ENCODE results near the gene SMARCC2.
A peak's percentile ranks its signal among the peaks of the same experiment; 100 is the strongest.

DNA sequence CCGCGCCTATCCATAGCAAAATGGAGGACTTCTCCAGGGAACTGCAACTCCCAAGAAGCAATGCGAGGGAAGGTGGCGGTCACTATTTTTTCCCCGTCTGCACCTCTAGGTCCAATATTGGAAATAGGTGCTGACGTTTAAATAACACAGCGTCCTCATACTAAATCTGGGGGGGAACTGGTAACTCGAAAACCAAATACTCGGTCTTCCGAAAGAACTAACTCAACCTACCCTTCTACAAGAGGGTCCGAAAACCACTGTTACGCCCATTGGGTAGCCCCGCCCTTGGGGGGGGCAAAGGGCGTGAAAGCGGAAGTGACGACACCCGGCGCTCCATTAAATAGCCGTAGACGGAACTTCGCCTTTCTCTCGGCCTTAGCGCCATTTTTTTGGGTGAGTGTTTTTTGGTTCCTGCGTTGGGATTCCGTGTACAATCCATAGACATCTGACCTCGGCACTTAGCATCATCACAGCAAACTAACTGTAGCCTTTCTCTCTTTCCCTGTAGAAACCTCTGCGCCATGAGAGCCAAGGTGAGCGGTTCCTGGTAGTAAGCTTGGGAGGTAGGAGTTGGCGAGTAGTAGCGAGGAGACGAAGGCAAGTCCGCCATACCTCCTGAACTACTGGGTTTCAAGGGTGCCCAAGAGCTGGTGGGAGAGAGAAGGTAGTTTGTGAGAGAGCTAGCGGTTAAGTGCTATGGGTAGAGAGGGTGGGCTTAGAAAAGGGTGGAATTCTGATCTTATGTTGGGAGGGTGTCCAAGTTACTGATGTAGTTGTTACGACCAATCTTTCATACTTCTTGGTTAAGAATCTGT is 72.8 kb downstream of the SMARCC2 start, which contains the start of gene RPL41:
- TF ChIP-seq RAD21 (IDR thresholded peaks at IDR 0.05; ENCODE audit: low read depth): no peak
- TF ChIP-seq YY1 (IDR thresholded peaks at IDR 0.05; ENCODE audit: low read depth): peak; percentile 89
- TF ChIP-seq ZBTB7A (IDR thresholded peaks at IDR 0.05; ENCODE audit: low read depth): no peak
- TF ChIP-seq, protein P1, sequence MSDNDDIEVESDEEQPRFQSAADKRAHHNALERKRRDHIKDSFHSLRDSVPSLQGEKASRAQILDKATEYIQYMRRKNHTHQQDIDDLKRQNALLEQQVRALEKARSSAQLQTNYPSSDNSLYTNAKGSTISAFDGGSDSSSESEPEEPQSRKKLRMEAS (IDR thresholded peaks at IDR 0.05): peak; percentile 92
- TF ChIP-seq EGR1 (IDR thresholded peaks at IDR 0.05): peak; percentile 9; the same call in 1 of the 2 replicates
- no peak; the same call in 1 of the 2 replicates for TF ChIP-seq CEBPB (IDR thresholded peaks at IDR 0.05)
- peak; percentile 99 for TF ChIP-seq TAF1 (IDR thresholded peaks at IDR 0.05; ENCODE audit: low read depth)
- peak; percentile 11; the same call in 1 of the 2 replicates for TF ChIP-seq EP300 (IDR thresholded peaks at IDR 0.05; ENCODE audit: borderline replicate concordance)
- TF ChIP-seq, protein P2, sequence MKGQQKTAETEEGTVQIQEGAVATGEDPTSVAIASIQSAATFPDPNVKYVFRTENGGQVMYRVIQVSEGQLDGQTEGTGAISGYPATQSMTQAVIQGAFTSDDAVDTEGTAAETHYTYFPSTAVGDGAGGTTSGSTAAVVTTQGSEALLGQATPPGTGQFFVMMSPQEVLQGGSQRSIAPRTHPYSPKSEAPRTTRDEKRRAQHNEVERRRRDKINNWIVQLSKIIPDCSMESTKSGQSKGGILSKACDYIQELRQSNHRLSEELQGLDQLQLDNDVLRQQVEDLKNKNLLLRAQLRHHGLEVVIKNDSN (IDR thresholded peaks at IDR 0.05): no peak
- TF ChIP-seq, protein P3, sequence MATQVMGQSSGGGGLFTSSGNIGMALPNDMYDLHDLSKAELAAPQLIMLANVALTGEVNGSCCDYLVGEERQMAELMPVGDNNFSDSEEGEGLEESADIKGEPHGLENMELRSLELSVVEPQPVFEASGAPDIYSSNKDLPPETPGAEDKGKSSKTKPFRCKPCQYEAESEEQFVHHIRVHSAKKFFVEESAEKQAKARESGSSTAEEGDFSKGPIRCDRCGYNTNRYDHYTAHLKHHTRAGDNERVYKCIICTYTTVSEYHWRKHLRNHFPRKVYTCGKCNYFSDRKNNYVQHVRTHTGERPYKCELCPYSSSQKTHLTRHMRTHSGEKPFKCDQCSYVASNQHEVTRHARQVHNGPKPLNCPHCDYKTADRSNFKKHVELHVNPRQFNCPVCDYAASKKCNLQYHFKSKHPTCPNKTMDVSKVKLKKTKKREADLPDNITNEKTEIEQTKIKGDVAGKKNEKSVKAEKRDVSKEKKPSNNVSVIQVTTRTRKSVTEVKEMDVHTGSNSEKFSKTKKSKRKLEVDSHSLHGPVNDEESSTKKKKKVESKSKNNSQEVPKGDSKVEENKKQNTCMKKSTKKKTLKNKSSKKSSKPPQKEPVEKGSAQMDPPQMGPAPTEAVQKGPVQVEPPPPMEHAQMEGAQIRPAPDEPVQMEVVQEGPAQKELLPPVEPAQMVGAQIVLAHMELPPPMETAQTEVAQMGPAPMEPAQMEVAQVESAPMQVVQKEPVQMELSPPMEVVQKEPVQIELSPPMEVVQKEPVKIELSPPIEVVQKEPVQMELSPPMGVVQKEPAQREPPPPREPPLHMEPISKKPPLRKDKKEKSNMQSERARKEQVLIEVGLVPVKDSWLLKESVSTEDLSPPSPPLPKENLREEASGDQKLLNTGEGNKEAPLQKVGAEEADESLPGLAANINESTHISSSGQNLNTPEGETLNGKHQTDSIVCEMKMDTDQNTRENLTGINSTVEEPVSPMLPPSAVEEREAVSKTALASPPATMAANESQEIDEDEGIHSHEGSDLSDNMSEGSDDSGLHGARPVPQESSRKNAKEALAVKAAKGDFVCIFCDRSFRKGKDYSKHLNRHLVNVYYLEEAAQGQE (IDR thresholded peaks at IDR 0.05; ENCODE audit: low read depth): no peak
